Stimulated activated CD4-positive, alpha-beta T cell treated with anti-CD3 and anti-CD28 coated beads, TNF-alpha, amount 100 ng/mL, for 4 hours (primary cell): ENCODE results near the gene GALNT2.

Experiments used
- DNase-seq, 3 experiments: peaks; one replicate each; pipeline ENCODE4 v3.0.0-alpha.2; 2020; ENCODE audit warnings: low read depth in 3 of 3

The GALNT2 gene

GRCh38 chr1:230163719-230164118 is 96.7 kb downstream of the GALNT2 start:
- no peak for DNase-seq

- no peak for DNase-seq
Observed at GRCh38 chr1:230165536-230165935, 98.5 kb downstream of the GALNT2 start.

- DNase-seq, result no peak
Observed at GRCh38 chr1:230166366-230167132, 99.5 kb downstream of the GALNT2 start.

- peak in 1 of 3 experiments; percentile 8 for DNase-seq
Observed at GRCh38 chr1:230167419-230167852, 100.4 kb downstream of the GALNT2 start.

- DNase-seq, result no peak
Observed at GRCh38 chr1:230169454-230170152, 102.6 kb downstream of the GALNT2 start.

GRCh38 chr1:230170153-230170547 is 103.1 kb downstream of the GALNT2 start:
- no peak for DNase-seq

- DNase-seq, result no peak
Observed at GRCh38 chr1:230170622-230171021, 103.6 kb downstream of the GALNT2 start.

GRCh38 chr1:230171356-230172015 is 104.4 kb downstream of the GALNT2 start:
- no peak for DNase-seq

GRCh38 chr1:230172016-230172537 is 105.0 kb downstream of the GALNT2 start:
- DNase-seq, result no peak

- DNase-seq, result no peak
Observed at GRCh38 chr1:230173187-230173975, 106.3 kb downstream of the GALNT2 start.

- no peak for DNase-seq
Observed at GRCh38 chr1:230174041-230174440, 107.0 kb downstream of the GALNT2 start.

- no peak for DNase-seq
Observed at GRCh38 chr1:230174471-230175162, 107.6 kb downstream of the GALNT2 start.

GRCh38 chr1:230175163-230175747 is 108.2 kb downstream of the GALNT2 start:
- no peak for DNase-seq

- no peak for DNase-seq
Observed at GRCh38 chr1:230175839-230176238, 108.8 kb downstream of the GALNT2 start.

- no peak for DNase-seq
Observed at GRCh38 chr1:230176326-230176725, 109.3 kb downstream of the GALNT2 start.

GRCh38 chr1:230176871-230177411 is 109.9 kb downstream of the GALNT2 start:
- no peak for DNase-seq

- DNase-seq, result no peak
Observed at GRCh38 chr1:230179249-230179648, 112.2 kb downstream of the GALNT2 start.

- no peak for DNase-seq
Observed at GRCh38 chr1:230185076-230186001, 118.3 kb downstream of the GALNT2 start.
